Measurements from ENCODE around the gene GAS5. TPM values are rescaled to one million over a fixed set of nuclear protein-coding genes. Genes with fewer than 3 reads are reported as not detected.
"Not testable (repeated sequence)": the region's sequence is repeated elsewhere in the genome, so short reads cannot be mapped to it uniquely, and the experiment has no call there.

GAS5 gene
- total RNA-seq, 2 experiments from 2014 or later, result 901 to 1,026 TPM

- peaks cover 40% of the 10 kb centered on the region for H3K4me1 ChIP-seq (ENCODE audit: insufficient read depth, low read length, poor library complexity, severe bottlenecking)
- H3K9me2 ChIP-seq (ENCODE audit: insufficient read depth, low read length), result no peaks in the 10 kb centered on the region
- no peak for TF ChIP-seq EZH2phosphoT487 (IDR thresholded peaks at IDR 0.05; ENCODE audit: borderline replicate concordance, low read depth, low read length)
- TF ChIP-seq CTCF (conservative IDR thresholded peaks at IDR 0.05; ENCODE audit: low read length), result no peak
- intact Hi-C loops (cut with micrococcal nuclease; ENCODE audit: unreplicated experiment), result no loop called here
- H2AFZ ChIP-seq (ENCODE audit: low read length), result no peak overlapping the region
- peak overlapping the region; percentile 98 for H3K4me3 ChIP-seq (ENCODE audit: low read depth, low read length, poor library complexity, severe bottlenecking)
- DNase-seq (ENCODE audit: low spot score), result peak; percentile 22
- peaks cover 45% of the 10 kb centered on the region for H3K79me2 ChIP-seq (ENCODE audit: insufficient read depth, low read depth, low read length)
- H3K36me3 ChIP-seq (ENCODE audit: insufficient read depth, low read length), result peaks cover 90% of the 10 kb centered on the region
- peak overlapping the region; percentile 91 for H3K27ac ChIP-seq (ENCODE audit: low read depth, low read length, poor library complexity, severe bottlenecking)
- CTCF ChIA-PET (ENCODE audit: unreplicated experiment), result no interaction called here
- H3K9me3 ChIP-seq (ENCODE audit: low read length), result no peaks in the 10 kb centered on the region
- H3K4me2 ChIP-seq (ENCODE audit: low read length), result peak overlapping the region; percentile 93
- peaks cover 41% of the 10 kb centered on the region for H4K20me1 ChIP-seq (ENCODE audit: insufficient read depth, low read length)
- POLR2A ChIA-PET, result interaction anchor here (0.6 to 1.0 kb wide), 2 partner anchors 34 to 190 kb away, joined by 3 to 5 read pairs; no protein-coding TSS in a partner anchor
- BruUV-seq (replicated peaks), result no TSS peak
These were observed 5.0 kb downstream of the GAS5 start for GRCh38 chr1:173862769-173863223.

- Histone ChIP-seq H3K36me3 (ENCODE audit: insufficient read depth, low read length) (peaks cover 90% of the 10 kb centered on the region), H3K4me2 (ENCODE audit: low read length) (peak overlapping the region; percentile 93), H3K27ac (ENCODE audit: low read depth, low read length, poor library complexity, severe bottlenecking) (peak overlapping the region; percentile 91), H3K4me1 (ENCODE audit: insufficient read depth, low read length, poor library complexity, severe bottlenecking) (peaks cover 40% of the 10 kb centered on the region), H4K20me1 (ENCODE audit: insufficient read depth, low read length) (peaks cover 41% of the 10 kb centered on the region), H3K79me2 (ENCODE audit: insufficient read depth, low read depth, low read length) (peaks cover 39% of the 10 kb centered on the region)
- intact Hi-C loops (cut with micrococcal nuclease; ENCODE audit: unreplicated experiment); BruUV-seq (replicated peaks); H3K9me3 ChIP-seq (ENCODE audit: low read length); H3K9me2 ChIP-seq (ENCODE audit: insufficient read depth, low read length); H3K4me3 ChIP-seq (ENCODE audit: low read depth, low read length, poor library complexity, severe bottlenecking); CTCF ChIA-PET (ENCODE audit: unreplicated experiment); H2AFZ ChIP-seq (ENCODE audit: low read length): not testable (repeated sequence)
- POLR2A ChIA-PET, result interaction anchor here (0.7 to 1.0 kb wide), 3 partner anchors 34 to 953 kb away, joined by 4 to 6 read pairs (median 5); no protein-coding TSS in a partner anchor
- DNase-seq (ENCODE audit: low spot score), result peak; percentile 27
These were observed 5.5 kb downstream of the GAS5 start for GRCh38 chr1:173862146-173862768.

- Histone ChIP-seq H3K36me3 (ENCODE audit: insufficient read depth, low read length) (peaks cover 90% of the 10 kb centered on the region), H4K20me1 (ENCODE audit: insufficient read depth, low read length) (peaks cover 39% of the 10 kb centered on the region), H3K4me2 (ENCODE audit: low read length) (no peak overlapping the region), H3K9me2 (ENCODE audit: insufficient read depth, low read length) (no peaks in the 10 kb centered on the region), H3K27ac (ENCODE audit: low read depth, low read length, poor library complexity, severe bottlenecking) (peak overlapping the region; percentile 91), H3K4me3 (ENCODE audit: low read depth, low read length, poor library complexity, severe bottlenecking) (no peak overlapping the region), H3K4me1 (ENCODE audit: insufficient read depth, low read length, poor library complexity, severe bottlenecking) (peaks cover 40% of the 10 kb centered on the region), H3K9me3 (ENCODE audit: low read length) (no peaks in the 10 kb centered on the region), H3K79me2 (ENCODE audit: insufficient read depth, low read depth, low read length) (peaks cover 34% of the 10 kb centered on the region), H2AFZ (ENCODE audit: low read length) (no peak overlapping the region)
- BruUV-seq (replicated peaks), result no TSS peak
- peak; percentile 29 for DNase-seq (ENCODE audit: low spot score)
- TF ChIP-seq CTCF (conservative IDR thresholded peaks at IDR 0.05; ENCODE audit: low read length) (no peak), EZH2phosphoT487 (IDR thresholded peaks at IDR 0.05; ENCODE audit: borderline replicate concordance, low read depth, low read length) (no peak)
- CTCF ChIA-PET (ENCODE audit: unreplicated experiment), result no interaction called here
- intact Hi-C loops (cut with micrococcal nuclease; ENCODE audit: unreplicated experiment), result no loop called here
- POLR2A ChIA-PET, result interaction anchor here (0.6 to 1.6 kb wide), 4 partner anchors 10 to 954 kb away, joined by 3 to 6 read pairs (median 4); no protein-coding TSS in a partner anchor
These were observed 6.1 kb downstream of the GAS5 start for GRCh38 chr1:173861731-173862145.
